Measurements from ENCODE around the gene TAF7.

- no peak for TF ChIP-seq CTCF (IDR thresholded peaks at IDR 0.05 in 2 of 3, conservative IDR thresholded peaks at IDR 0.05 in 1 of 3; ENCODE audit: insufficient read depth in 2 of 3, low read depth in 1 of 3, low read length in 3 of 3)
- TF ChIP-seq RFX5 (IDR thresholded peaks at IDR 0.05; ENCODE audit: low read depth, low read length) = no peak
- no peak for TF ChIP-seq ZNF668 (CRISPR knock-in tag; IDR thresholded peaks at IDR 0.05)
- TF ChIP-seq NEUROD1 (IDR thresholded peaks at IDR 0.05; ENCODE audit: borderline replicate concordance, low read depth, low read length, partially characterized antibody) = no peak
- TF ChIP-seq MAX (CRISPR knock-in tag; IDR thresholded peaks at IDR 0.05) = no peak
- no peak for TF ChIP-seq CBFB (CRISPR knock-in tag; IDR thresholded peaks at IDR 0.05)
- TF ChIP-seq ESRRA (IDR thresholded peaks at IDR 0.05; ENCODE audit: borderline replicate concordance, low read depth) = no peak
- no peak for TF ChIP-seq NCOA1 (IDR thresholded peaks at IDR 0.05; ENCODE audit: low read depth)
- TF ChIP-seq MLLT1 (IDR thresholded peaks at IDR 0.05) = no peak
- no peak for TF ChIP-seq ZFX (CRISPR knock-in tag; IDR thresholded peaks at IDR 0.05)
- no peak for TF ChIP-seq CEBPG (CRISPR knock-in tag; IDR thresholded peaks at IDR 0.05)
- no peak for TF ChIP-seq CEBPG (tag; conservative IDR thresholded peaks at IDR 0.05 in 1 of 2, IDR thresholded peaks at IDR 0.05 in 1 of 2)
Observed at GRCh38 chr5:141355641-141356040, 35.1 kb upstream of the TAF7 start.
